ENCODE data around the gene VPS51. TPM values are rescaled to one million over a fixed set of nuclear protein-coding genes. Genes with fewer than 3 reads are reported as not detected.
A peak's percentile ranks its signal among the peaks of the same experiment; 100 is the strongest.

Gene VPS51
- total and polyA plus RNA-seq, 10 of the 15 experiments (the other 5 are each of a cell fraction or from before 2014, with no cell fraction given), result 1.5 to 279 (median 53.2) TPM

- DNase-seq (ENCODE audit: low read depth, low spot score) (no peak), ATAC-seq (no peak), FAIRE-seq (no peak)
- Histone ChIP-seq H4K20me1 (ENCODE audit: control insufficient read depth, insufficient read depth) (no peaks in the 10 kb centered on the region), H3K4me2 (ENCODE audit: control insufficient read depth, insufficient read depth) (peak overlapping the region; percentile 66), H3K4me3 (no peak overlapping the region), H3K9me3 (replicated peaks; ENCODE audit: control insufficient read depth, insufficient read depth, low read length) (no peaks in the 10 kb centered on the region), H3K79me2 (ENCODE audit: control insufficient read depth, insufficient read depth, low read length) (peaks cover 9% of the 10 kb centered on the region), H3K4me1 (ENCODE audit: control insufficient read depth, insufficient read depth, low read length) (peaks cover 4% of the 10 kb centered on the region), H3K9ac (ENCODE audit: control insufficient read depth, insufficient read depth, low read length) (no peak overlapping the region; the same call in 1 of the 2 replicates), H3K27ac (ENCODE audit: control insufficient read depth, insufficient read depth) (0 out of 2 replicates have a peak overlapping the region, but pooled peaks have one; percentile 45), H2AFZ (ENCODE audit: control insufficient read depth, low read depth, low read length) (peak overlapping the region; percentile 98), H3K27me3 (replicated peaks in 1 of 2; ENCODE audit: control insufficient read depth in 2 of 2, insufficient read depth in 2 of 2, low read length in 1 of 2) (no peaks in the 10 kb centered on the region), H3K36me3 (ENCODE audit: control insufficient read depth in 2 of 2, insufficient read depth in 2 of 2, low read length in 1 of 2) (no peaks in the 10 kb centered on the region)
- ChIA-PET CTCF (interaction anchor here (7.0 kb wide), 1 partner anchor 82 kb away, joined by 38 read pairs; the partner anchor contains the start of gene ARL2), SMC1A (ENCODE audit: uncharacterized antibody, unreplicated experiment) (interaction anchor here (0.8 to 2.0 kb wide), 3 partner anchors 10 to 247 kb away, joined by 3 to 6 read pairs (median 3); no protein-coding TSS in a partner anchor), RAD21 (ENCODE audit: unreplicated experiment) (interaction anchor here (1.3 kb wide), 1 partner anchor 13 kb away, joined by 3 read pairs; no protein-coding TSS in a partner anchor), POLR2A (interaction anchor here (0.8 kb wide), 1 partner anchor 12 kb away, joined by 4 read pairs; the partner anchor contains the start of gene CDCA5)
- TF ChIP-seq SMAD5 (IDR thresholded peaks at IDR 0.05; ENCODE audit: low read depth) (no peak), TCF7 (IDR thresholded peaks at IDR 0.05; ENCODE audit: borderline replicate concordance) (no peak), RCOR1 (conservative IDR thresholded peaks at IDR 0.05; ENCODE audit: low read depth, low read length) (no peak), TBL1XR1 (IDR thresholded peaks at IDR 0.05; ENCODE audit: low read depth, low read length) (no peak), REST (IDR thresholded peaks at IDR 0.05; ENCODE audit: low read depth, low read length) (no peak)
- TF ChIP-seq, protein P1, sequence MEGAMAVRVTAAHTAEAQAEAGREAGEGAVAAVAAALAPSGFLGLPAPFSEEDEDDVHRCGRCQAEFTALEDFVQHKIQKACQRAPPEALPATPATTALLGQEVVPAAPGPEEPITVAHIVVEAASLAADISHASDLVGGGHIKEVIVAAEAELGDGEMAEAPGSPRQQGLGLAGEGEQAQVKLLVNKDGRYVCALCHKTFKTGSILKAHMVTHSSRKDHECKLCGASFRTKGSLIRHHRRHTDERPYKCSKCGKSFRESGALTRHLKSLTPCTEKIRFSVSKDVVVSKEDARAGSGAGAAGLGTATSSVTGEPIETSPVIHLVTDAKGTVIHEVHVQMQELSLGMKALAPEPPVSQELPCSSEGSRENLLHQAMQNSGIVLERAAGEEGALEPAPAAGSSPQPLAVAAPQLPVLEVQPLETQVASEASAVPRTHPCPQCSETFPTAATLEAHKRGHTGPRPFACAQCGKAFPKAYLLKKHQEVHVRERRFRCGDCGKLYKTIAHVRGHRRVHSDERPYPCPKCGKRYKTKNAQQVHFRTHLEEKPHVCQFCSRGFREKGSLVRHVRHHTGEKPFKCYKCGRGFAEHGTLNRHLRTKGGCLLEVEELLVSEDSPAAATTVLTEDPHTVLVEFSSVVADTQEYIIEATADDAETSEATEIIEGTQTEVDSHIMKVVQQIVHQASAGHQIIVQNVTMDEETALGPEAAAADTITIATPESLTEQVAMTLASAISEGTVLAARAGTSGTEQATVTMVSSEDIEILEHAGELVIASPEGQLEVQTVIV (IDR thresholded peaks at IDR 0.05; ENCODE audit: borderline replicate concordance, partially characterized antibody), result no peak
- TF ChIP-seq, protein P2, sequence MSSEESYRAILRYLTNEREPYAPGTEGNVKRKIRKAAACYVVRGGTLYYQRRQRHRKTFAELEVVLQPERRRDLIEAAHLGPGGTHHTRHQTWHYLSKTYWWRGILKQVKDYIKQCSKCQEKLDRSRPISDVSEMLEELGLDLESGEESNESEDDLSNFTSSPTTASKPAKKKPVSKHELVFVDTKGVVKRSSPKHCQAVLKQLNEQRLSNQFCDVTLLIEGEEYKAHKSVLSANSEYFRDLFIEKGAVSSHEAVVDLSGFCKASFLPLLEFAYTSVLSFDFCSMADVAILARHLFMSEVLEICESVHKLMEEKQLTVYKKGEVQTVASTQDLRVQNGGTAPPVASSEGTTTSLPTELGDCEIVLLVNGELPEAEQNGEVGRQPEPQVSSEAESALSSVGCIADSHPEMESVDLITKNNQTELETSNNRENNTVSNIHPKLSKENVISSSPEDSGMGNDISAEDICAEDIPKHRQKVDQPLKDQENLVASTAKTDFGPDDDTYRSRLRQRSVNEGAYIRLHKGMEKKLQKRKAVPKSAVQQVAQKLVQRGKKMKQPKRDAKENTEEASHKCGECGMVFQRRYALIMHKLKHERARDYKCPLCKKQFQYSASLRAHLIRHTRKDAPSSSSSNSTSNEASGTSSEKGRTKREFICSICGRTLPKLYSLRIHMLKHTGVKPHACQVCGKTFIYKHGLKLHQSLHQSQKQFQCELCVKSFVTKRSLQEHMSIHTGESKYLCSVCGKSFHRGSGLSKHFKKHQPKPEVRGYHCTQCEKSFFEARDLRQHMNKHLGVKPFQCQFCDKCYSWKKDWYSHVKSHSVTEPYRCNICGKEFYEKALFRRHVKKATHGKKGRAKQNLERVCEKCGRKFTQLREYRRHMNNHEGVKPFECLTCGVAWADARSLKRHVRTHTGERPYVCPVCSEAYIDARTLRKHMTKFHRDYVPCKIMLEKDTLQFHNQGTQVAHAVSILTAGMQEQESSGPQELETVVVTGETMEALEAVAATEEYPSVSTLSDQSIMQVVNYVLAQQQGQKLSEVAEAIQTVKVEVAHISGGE (CRISPR knock-in tag; IDR thresholded peaks at IDR 0.05), result no peak
- in situ Hi-C loops (cut with MboI) (no loop called here), intact Hi-C loops (cut with micrococcal nuclease; ENCODE audit: unreplicated experiment) (loop anchor here (5.0 kb wide), 1 partner anchor 83 kb away; the partner anchor contains the start of gene ARL2)
- BruUV-seq (replicated peaks), result no TSS peak
- whole genome bisulfite sequencing (ENCODE audit: insufficient coverage, insufficient replicate concordance, low lambda C conversion rate, missing lambda C conversion rate), result 89% methylated on average over 22 of the region's 22 CpGs
Observed at GRCh38 chr11:65095427-65095826, 587 bp upstream of the VPS51 start.

All from GM12878 (cell line).